HFFc6 (cell line): ENCODE results near the gene UPK3BL1. TPM values are rescaled to one million over a fixed set of nuclear protein-coding genes. Genes with fewer than 3 reads are reported as not detected.
A peak's percentile ranks its signal among the peaks of the same experiment; 100 is the strongest.
"Not testable (repeated sequence)": the region's sequence is repeated elsewhere in the genome, so short reads cannot be mapped to it uniquely, and the experiment has no call there.

Experiments
- DNase-seq: peaks from one replicate; pipeline ENCODE4 v3.0.0-alpha.2; 2018
- H3K27ac Mint-ChIP-seq: 2 replicates; pipeline ENCODE4 v1.8.0; 2020; ENCODE audit warnings: mild to moderate bottlenecking, mixed read lengths
- H3K27me3 Mint-ChIP-seq: 2 replicates; pipeline ENCODE4 v1.8.0; 2021; ENCODE audit warnings: mild to moderate bottlenecking, moderate library complexity, mixed read lengths; ENCODE audit not compliant: insufficient read depth
- H3K36me3 Mint-ChIP-seq: 2 replicates; pipeline ENCODE4 v1.8.0; 2021; ENCODE audit warnings: low read depth, mixed read lengths
- H3K4me1 Mint-ChIP-seq: 2 replicates; pipeline ENCODE4 v1.8.0; 2020; ENCODE audit warnings: low read depth, mixed read lengths
- H3K4me3 Mint-ChIP-seq: 2 replicates; pipeline ENCODE4 v1.8.0; 2020; ENCODE audit warnings: mild to moderate bottlenecking, moderate library complexity, mixed read lengths
- H3K9me3 Mint-ChIP-seq: 2 replicates; pipeline ENCODE4 v1.8.0; 2020; ENCODE audit warnings: mild to moderate bottlenecking, mixed read lengths
- long read RNA-seq: library from polyadenylated mRNA; unstranded; transcript quantifications from one replicate; pipeline ENCODE4 v2.0.0, GENCODE V29; 2019
- total RNA-seq, 6 experiments: library from RNA; stranded (reverse); fragmentation: NEBNext Ultra II Directional; extraction: Animal tissue kit (Norgen Biotek cat#: 25700); gene quantifications; 2 replicates in 1 of 6; 3 replicates in 5 of 6; pipeline ENCODE4 v1.2.3, GENCODE V29; 2021

UPK3BL1 gene, protein sequence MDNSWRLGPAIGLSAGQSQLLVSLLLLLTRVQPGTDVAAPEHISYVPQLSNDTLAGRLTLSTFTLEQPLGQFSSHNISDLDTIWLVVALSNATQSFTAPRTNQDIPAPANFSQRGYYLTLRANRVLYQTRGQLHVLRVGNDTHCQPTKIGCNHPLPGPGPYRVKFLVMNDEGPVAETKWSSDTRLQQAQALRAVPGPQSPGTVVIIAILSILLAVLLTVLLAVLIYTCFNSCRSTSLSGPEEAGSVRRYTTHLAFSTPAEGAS
- total RNA-seq: 10 to 100 TPM in 4 of 6 experiments, 1 to 10 TPM in 2; 3.6 to 14.3 (median 10.9) TPM
- long read RNA-seq, partial matches to known transcripts: 4 of 6 reads
- long read RNA-seq, other reads (novel, unspliced or antisense): 0 of 6 reads

DNA sequence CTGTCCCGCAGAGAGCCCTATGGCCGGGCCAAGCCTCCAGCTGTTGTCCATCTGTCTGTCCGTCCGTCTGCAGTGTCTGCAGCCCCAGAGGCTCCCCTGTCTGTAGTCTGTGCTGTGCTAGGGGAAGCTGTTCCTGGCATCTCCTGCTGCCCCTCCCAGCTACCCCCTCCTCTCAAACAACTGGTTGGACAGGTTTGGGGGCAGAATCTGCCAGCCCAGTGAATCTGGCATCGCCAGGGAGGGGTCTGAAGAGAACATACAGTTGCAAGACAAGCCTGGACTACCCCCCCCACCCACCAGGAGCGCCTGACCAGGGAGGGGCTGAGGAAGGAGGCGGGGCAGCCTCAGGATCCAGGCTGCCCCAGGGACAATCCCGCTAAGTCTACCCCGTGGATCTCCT is at the start of gene UPK3BL1:
Gene UPK3BL1, minus strand, starts transcription at position 101 of the 400 bp plus-strand sequence. Its CDS starts 50 bp downstream, at position 51.
- not testable (repeated sequence) for H3K27me3 Mint-ChIP-seq, H3K27ac Mint-ChIP-seq, H3K4me3 Mint-ChIP-seq, H3K4me1 Mint-ChIP-seq, DNase-seq, H3K36me3 Mint-ChIP-seq, H3K9me3 Mint-ChIP-seq

DNA sequence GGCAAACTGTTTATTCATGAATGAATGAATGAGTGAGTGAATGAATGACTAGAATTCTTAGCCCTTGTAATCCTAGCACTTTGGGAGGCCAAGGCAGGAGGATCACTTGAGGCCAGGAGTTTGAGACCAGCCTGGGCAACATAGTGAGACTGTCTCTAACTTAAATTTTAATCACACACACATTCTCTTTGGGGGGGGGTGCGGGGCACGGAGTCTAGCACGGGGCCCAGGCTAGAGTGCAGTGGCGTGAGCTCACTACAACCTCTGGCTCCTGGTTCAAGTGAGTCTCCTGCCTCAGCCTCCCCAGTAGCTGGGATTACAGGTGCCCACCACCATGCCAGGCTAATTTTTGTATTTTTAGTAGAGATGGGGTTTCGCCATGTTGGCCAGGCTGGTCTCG is 48.0 kb upstream of the UPK3BL1 start:
- not testable (repeated sequence) for H3K27me3 Mint-ChIP-seq, H3K4me3 Mint-ChIP-seq, H3K9me3 Mint-ChIP-seq, H3K36me3 Mint-ChIP-seq, DNase-seq, H3K4me1 Mint-ChIP-seq, H3K27ac Mint-ChIP-seq

DNA sequence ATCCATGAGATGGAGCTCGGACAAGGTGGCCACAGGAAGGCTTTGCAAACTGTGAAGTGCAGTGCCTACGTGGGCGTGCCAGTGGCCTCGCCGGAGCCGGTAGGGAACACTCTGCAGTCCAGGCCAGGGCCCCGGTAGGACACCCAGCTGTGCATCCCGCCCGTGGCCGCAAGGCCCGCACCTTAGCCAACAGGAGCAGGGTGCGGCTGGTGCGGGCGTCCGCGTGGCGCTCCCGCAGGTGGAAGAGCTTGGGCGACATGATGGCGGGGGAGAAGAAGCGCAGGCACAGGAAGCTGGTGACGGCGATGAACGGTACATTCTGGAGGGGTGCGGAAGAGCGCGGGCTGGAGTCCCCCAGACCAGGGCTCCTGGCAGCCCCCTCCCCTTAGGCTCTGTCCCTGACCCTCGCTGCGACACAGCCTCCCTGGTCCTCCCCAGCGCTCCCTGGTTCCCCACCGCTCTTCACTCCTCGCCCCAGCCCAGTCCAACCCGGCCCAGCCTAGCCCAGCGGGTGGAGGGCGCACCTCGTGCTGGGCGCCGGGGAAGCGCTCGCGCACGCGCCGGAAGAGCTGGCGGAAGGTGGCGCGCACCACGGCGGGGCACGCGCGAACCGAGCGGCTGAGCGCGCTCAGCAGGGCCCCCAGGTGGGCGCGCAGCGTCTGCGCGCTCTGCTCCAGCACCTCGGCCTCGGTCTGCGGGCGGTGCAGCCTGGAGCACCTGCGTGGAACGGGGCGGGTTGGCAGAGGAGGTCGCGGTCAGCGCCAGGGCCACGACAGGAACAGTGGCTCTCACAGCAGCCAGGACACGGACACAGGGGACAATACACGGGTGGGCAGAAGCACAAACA is 47.1 kb upstream of the UPK3BL1 start:
- DNase-seq, H3K27me3 Mint-ChIP-seq, H3K36me3 Mint-ChIP-seq, H3K4me3 Mint-ChIP-seq, H3K4me1 Mint-ChIP-seq, H3K9me3 Mint-ChIP-seq, H3K27ac Mint-ChIP-seq: not testable (repeated sequence)

DNA sequence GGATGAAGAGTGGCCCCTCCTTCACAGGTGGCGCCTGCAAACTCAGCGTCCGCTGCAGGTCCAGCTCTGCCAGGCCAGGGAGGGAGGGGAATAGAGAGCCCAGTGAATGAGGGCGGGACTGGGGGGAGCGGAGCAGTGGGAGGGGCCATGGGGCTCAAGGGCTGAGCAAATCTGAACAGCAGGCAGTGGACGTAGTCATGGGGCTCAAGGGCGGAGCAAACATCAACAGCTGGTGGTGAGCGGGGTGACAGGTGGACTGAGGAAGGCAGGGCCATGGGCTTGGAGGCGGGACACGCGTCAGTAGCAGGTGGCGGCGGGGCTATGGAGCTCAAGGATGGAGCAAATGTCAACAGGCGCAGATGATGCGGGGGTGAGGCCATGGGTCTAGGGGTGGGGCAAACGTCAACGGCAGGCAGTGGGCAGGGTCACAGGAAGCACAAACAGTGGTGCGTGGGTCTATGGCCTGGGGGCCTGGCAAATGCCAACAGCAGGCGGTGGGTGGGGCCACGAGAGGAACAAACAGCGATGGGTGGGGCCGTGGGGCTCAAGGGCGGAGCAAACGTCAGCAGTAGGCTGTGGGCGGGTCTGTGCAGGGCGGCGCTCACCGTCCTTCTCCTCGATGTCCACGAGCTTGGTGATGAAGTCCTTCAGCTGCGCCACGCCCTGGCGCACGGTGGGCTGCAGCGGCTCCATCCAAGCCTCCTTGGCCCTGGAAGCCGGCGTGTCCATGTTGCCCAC is 45.9 kb upstream of the UPK3BL1 start:
- not testable (repeated sequence) for H3K27me3 Mint-ChIP-seq, H3K9me3 Mint-ChIP-seq, H3K27ac Mint-ChIP-seq, H3K36me3 Mint-ChIP-seq, DNase-seq, H3K4me1 Mint-ChIP-seq, H3K4me3 Mint-ChIP-seq

DNA sequence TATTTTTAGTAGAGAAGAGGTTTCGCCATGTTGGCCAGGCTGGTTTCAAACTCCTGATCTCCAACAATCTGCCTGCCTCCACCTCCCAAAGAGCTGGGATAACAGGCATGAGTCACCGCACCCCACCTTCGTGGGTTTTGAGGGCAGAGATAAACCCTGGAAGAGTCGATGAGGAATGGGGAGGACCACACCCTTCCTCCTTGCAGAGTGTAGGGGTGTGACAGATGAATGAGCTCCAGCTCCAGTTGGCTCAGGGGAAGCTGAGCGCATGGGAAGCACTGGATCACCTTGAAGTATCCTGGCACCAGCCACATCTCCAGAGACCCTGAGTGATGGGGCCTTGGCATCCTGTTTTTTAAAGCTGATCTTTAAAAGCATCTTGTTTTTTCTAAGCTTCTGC is 40.0 kb upstream of the UPK3BL1 start:
- H3K27ac Mint-ChIP-seq, H3K4me3 Mint-ChIP-seq, DNase-seq, H3K4me1 Mint-ChIP-seq, H3K9me3 Mint-ChIP-seq, H3K27me3 Mint-ChIP-seq, H3K36me3 Mint-ChIP-seq: not testable (repeated sequence)

DNA sequence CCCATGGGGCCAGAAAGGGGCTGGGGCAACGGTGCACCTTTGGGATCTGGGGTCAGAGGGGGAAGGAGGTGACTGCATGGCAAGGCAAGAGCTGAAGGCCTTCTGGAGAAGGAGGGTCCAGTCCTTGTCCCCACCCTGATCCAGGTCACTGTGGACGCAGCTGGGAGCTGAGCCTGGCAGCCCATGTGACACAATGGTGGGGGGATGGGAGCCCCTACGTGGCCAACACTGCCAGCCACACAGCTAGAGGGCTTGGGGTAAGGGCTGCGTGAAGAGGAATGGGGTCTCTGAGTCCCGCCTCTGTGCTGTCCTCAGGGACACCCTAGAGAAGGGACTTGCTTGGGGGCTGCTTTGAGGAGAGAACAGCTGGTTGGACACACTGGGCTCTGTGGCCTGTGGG is 38.2 kb upstream of the UPK3BL1 start:
- H3K27me3 Mint-ChIP-seq, H3K36me3 Mint-ChIP-seq, H3K4me3 Mint-ChIP-seq, DNase-seq, H3K9me3 Mint-ChIP-seq, H3K27ac Mint-ChIP-seq, H3K4me1 Mint-ChIP-seq: not testable (repeated sequence)

DNA sequence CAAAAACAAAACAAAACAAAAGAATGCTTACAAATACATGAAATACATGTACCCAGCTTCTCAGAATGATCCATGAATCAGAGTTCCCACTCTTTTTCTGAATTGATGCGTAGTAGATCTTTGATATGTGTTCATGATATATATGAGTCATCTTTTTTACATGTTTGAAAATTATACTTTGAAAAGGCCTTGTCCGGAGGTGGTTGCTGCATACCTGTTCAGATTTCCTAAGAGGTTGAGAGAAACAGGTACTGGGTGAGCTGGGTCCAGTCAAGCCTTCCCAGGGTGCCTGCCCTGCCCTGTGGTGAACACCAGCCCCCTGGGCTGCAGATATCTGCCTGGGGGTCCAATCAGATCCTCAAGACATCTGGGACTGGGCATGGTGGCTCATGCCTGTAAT is 33.0 kb upstream of the UPK3BL1 start:
- not testable (repeated sequence) for H3K27me3 Mint-ChIP-seq, H3K9me3 Mint-ChIP-seq, DNase-seq, H3K27ac Mint-ChIP-seq, H3K36me3 Mint-ChIP-seq, H3K4me1 Mint-ChIP-seq, H3K4me3 Mint-ChIP-seq

DNA sequence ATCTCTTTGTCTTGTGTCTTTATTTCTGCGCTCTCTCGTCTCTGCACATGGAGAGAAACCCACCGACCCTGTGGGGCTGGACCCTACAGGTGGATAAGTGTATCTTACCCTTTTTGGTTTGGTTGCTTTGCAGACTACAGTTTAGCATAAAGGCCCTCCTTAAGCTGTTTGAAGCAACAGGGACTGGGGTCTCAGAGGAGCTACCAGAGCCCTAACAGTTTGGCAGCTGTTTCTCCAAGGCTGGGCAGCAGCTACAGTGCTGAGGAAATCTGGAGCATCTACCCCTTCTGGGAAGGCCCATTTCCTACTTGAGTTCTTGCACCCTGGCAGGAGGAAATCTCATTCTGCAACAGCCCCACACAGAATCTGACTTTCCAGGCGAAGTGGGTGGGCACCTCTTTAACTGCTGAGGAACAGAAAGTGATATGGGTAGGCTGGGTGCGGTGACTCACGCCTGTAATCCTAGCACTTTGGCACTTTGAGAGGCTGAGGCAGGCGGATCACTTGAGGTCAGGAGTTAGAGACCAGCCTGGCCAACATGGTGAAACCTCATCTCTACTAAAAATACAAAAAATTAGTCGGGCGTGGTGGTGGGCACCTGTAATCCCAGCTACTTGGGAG is 31.0 kb upstream of the UPK3BL1 start:
- DNase-seq, H3K9me3 Mint-ChIP-seq, H3K4me3 Mint-ChIP-seq, H3K4me1 Mint-ChIP-seq, H3K27ac Mint-ChIP-seq, H3K27me3 Mint-ChIP-seq, H3K36me3 Mint-ChIP-seq: not testable (repeated sequence)

DNA sequence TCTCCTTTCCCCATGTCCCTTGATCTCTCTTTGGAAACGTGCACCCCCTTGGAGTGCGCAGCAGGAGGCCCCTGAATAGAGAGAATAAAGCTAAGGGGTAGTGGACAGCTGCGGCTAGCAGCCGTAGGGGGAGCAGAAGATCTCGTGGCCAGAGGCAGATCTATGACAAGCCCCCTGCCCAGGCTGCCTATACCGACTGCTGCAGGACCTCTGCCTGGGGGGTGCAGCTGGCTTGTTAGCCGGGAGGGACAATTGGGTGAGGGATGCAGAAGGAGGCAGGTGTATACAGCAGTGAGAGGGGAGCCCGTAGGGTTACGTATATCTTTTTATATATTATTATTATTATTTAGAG is 29.3 kb upstream of the UPK3BL1 start:
- not testable (repeated sequence) for H3K4me1 Mint-ChIP-seq, H3K36me3 Mint-ChIP-seq, H3K27ac Mint-ChIP-seq, H3K4me3 Mint-ChIP-seq, H3K9me3 Mint-ChIP-seq, DNase-seq, H3K27me3 Mint-ChIP-seq

DNA sequence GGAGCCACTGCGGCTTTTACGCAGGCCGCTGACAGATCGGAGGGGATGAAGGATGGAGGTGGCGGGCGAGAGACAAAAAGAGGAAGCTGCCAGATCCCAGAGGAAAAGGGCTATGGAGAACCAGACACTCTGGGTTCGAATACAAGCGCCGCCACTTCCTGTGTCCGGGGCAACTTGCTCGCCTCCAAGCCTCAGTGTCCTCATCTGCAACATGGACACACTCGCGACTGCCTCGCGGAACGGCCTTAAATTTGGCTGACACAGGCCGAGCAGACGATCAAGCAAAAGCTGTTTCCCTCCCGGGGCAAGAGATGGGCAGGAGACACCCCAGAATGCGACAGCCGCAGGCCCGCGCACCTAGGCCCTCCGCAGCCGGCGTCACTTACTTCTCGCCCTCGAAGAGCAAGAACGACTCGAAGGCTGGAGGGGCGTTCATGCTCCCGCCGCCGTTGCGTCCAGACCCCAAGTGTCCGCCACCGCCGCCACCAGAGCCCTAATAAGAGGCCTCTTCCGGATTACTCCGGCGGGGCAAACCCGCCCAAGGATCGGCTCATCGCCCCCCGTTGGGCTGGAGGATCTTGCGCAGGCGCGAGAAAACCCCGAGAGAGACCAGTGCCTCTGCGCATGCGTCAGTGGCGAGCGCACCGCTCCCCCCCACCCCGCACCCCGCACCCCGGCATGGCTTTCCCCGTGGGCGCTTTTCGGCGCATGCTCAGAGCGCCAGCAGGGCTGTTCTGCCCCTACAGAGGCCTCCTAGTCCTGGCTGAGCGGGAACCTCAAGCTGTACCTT is 28.8 kb upstream of the UPK3BL1 start, which contains the start of gene POLR2J2:
Gene POLR2J2, minus strand, starts transcription at position 498 of the 790 bp plus-strand sequence. Its CDS starts 62 bp downstream, at position 436.
- H3K4me1 Mint-ChIP-seq, H3K9me3 Mint-ChIP-seq, H3K36me3 Mint-ChIP-seq, H3K27me3 Mint-ChIP-seq: not testable (repeated sequence)
- peak; percentile 58 for DNase-seq
- Mint-ChIP-seq H3K4me3 (peak within 1 kb of the TSS; percentile 78), H3K27ac (peak within 1 kb of the TSS; percentile 60)

DNA sequence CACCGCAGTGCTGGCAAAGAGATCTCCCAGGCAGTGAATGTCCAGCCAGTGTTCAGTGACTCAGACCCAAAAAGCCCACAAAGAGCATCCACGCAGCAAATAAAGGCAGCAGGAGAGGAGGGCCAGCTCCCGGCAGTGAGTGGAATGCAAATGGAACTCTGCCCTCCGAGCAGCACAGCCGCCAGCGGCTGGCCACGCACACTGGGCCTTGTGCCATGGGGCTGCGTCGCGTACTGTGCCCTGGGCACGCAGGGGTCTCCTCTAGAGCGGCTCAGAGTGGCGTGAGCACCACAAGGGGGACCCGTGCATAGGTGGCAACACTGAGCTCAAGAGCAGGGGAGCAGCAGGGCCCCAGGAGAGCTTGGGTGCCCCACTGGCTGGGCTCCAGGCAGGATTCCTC is 24.9 kb upstream of the UPK3BL1 start:
- H3K36me3 Mint-ChIP-seq, DNase-seq, H3K4me3 Mint-ChIP-seq, H3K9me3 Mint-ChIP-seq, H3K27ac Mint-ChIP-seq, H3K27me3 Mint-ChIP-seq, H3K4me1 Mint-ChIP-seq: not testable (repeated sequence)

DNA sequence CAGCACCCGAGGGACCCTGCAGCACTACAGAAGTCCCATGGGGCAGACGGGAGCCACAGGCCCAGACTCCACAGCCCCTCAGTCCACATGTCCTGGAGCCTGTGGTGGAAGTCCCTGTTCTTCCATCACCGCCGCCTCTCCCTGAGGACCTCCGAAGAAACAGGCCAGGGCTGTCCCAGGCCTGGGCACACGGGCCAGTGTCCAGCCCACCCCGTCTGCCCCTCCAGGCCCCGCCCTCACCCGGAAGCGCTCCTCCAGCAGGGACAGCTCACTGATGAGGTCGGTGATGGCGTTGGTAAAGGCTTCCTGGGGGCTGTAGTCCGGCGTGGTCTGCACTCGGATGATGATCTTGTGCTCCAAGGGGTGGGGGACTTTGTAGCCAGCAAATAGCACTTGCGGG is 24.3 kb upstream of the UPK3BL1 start:
- H3K4me1 Mint-ChIP-seq, H3K9me3 Mint-ChIP-seq, H3K36me3 Mint-ChIP-seq, H3K4me3 Mint-ChIP-seq, H3K27me3 Mint-ChIP-seq, DNase-seq, H3K27ac Mint-ChIP-seq: not testable (repeated sequence)

DNA sequence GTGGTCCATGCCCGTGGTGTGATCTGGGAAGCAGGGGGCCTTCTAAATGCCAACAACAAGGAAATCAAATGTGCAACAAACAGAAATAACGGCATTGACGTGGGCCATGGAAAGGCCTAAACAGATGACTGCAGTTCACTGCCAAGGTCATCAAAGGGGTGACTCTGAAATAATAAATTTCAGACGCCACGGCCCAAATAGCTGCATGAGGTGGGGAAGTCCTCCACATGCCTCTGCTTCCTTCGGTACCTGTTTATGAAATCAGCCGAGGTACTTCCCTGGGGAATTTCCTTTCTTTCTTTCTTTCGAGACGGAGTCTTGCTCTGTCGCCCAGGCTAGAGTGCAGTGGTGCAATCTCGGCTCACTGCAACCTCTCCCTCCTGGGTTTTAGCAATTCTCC is 22.2 kb upstream of the UPK3BL1 start:
- not testable (repeated sequence) for H3K9me3 Mint-ChIP-seq, H3K4me1 Mint-ChIP-seq, H3K27ac Mint-ChIP-seq, DNase-seq, H3K4me3 Mint-ChIP-seq, H3K27me3 Mint-ChIP-seq, H3K36me3 Mint-ChIP-seq
